GM23248 (cell line): ENCODE measurements around the gene LCN6.

Experiments
- EZH2 ChIP-seq: fragments of 200-600 bp; sonication (generic); IDR thresholded peaks from 2 replicates; pipeline ENCODE4 v1.6.1; 2018; ENCODE audit warnings: antibody characterized with exemption, mild to moderate bottlenecking; ENCODE audit not compliant: insufficient read depth, poor library complexity, severe bottlenecking
- EZH2phosphoT487 ChIP-seq: fragments of 200-600 bp; sonication (generic); IDR thresholded peaks from 2 replicates; pipeline ENCODE4 v1.6.1; 2018; ENCODE audit warnings: antibody characterized with exemption, moderate library complexity, mild to moderate bottlenecking, low read depth; ENCODE audit not compliant: insufficient read depth

GRCh38 chr9:136698635-136699246 lies 49.6 kb downstream of the LCN6 start:
- no peak for TF ChIP-seq EZH2phosphoT487
- TF ChIP-seq EZH2: no peak
